HG03460 (cell line): ENCODE data around the gene CAPN8.
A peak's percentile ranks its signal among the peaks of the same experiment; 100 is the strongest.

Experiments used
- ATAC-seq: cut with Tn5 transposase; IDR thresholded peaks from one replicate; pipeline ENCODE4 v1.9.1; 2021; ENCODE audit not compliant: unreplicated experiment

CAPN8 gene

GRCh38 chr1:223620297-223620897, 45.1 kb downstream of the CAPN8 start:
- no peak for ATAC-seq

GRCh38 chr1:223618680-223619079, 46.8 kb downstream of the CAPN8 start:
- ATAC-seq: no peak

- ATAC-seq: no peak
Observed at GRCh38 chr1:223617323-223618070, 48.0 kb downstream of the CAPN8 start.

GRCh38 chr1:223616586-223616985, 48.9 kb downstream of the CAPN8 start:
- ATAC-seq: no peak

- no peak for ATAC-seq
Observed at GRCh38 chr1:223611936-223612335, 53.6 kb downstream of the CAPN8 start.

GRCh38 chr1:223609977-223610376, 55.5 kb downstream of the CAPN8 start:
- no peak for ATAC-seq

- ATAC-seq: no peak
Observed at GRCh38 chr1:223609066-223609465, 56.4 kb downstream of the CAPN8 start.

- no peak for ATAC-seq
Observed at GRCh38 chr1:223558512-223558911, 107.0 kb downstream of the CAPN8 start.

GRCh38 chr1:223557130-223557475, 108.4 kb downstream of the CAPN8 start:
- no peak for ATAC-seq

- peak; percentile 86 for ATAC-seq
Observed at GRCh38 chr1:223556414-223557129, 108.9 kb downstream of the CAPN8 start.

GRCh38 chr1:223553957-223554356, 111.5 kb downstream of the CAPN8 start:
- ATAC-seq: no peak

- ATAC-seq: no peak
Observed at GRCh38 chr1:223551610-223552009, 113.9 kb downstream of the CAPN8 start.

GRCh38 chr1:223549740-223550139, 115.8 kb downstream of the CAPN8 start:
- ATAC-seq: no peak

- ATAC-seq: no peak
Observed at GRCh38 chr1:223547316-223548114, 118.0 kb downstream of the CAPN8 start.

- ATAC-seq: no peak
Observed at GRCh38 chr1:223545343-223545742, 120.2 kb downstream of the CAPN8 start.

- no peak for ATAC-seq
Observed at GRCh38 chr1:223543560-223543959, 121.9 kb downstream of the CAPN8 start.

GRCh38 chr1:223542831-223543230, 122.7 kb downstream of the CAPN8 start:
- ATAC-seq: no peak

GRCh38 chr1:223540485-223541106, 124.9 kb downstream of the CAPN8 start:
- no peak for ATAC-seq

GRCh38 chr1:223539750-223540149, 125.8 kb downstream of the CAPN8 start:
- no peak for ATAC-seq

GRCh38 chr1:223538981-223539380, 126.5 kb downstream of the CAPN8 start:
- no peak for ATAC-seq

GRCh38 chr1:223535319-223535718, 130.2 kb downstream of the CAPN8 start:
- ATAC-seq: no peak
